K562 (cell line): ENCODE results near the gene ISG20. TPM values are rescaled to one million over a fixed set of nuclear protein-coding genes. Genes with fewer than 3 reads are reported as not detected.
A peak's percentile ranks its signal among the peaks of the same experiment; 100 is the strongest.

Experiments
- ARNT ChIP-seq, 2 experiments: fragments of 450-650 bp; IDR thresholded peaks; 2 replicates each; pipeline ENCODE4 v1.6.1; 2016; ENCODE audit warnings: mild to moderate bottlenecking in 1 of 2
- CREM ChIP-seq: IDR thresholded peaks from 2 replicates; pipeline ENCODE4 v1.6.1; 2014; ENCODE audit warnings: antibody characterized with exemption, low read depth
- E2F4 ChIP-seq: sonication (generic); formaldehyde crosslinking; IDR thresholded peaks from 2 replicates; pipeline ENCODE4 v1.8.0; 2022; ENCODE audit warnings: mild to moderate bottlenecking, low read depth, missing genetic modification reagents
- ESRRA ChIP-seq: fragments of 450-650 bp; IDR thresholded peaks from 2 replicates; pipeline ENCODE4 v1.6.1; 2014; ENCODE audit warnings: low read depth, mild to moderate bottlenecking, moderate library complexity, borderline replicate concordance
- FOXA3 ChIP-seq, 2 experiments: fragments of 450-650 bp in 1 of 2; sonication (generic) in 1 of 2; formaldehyde crosslinking; IDR thresholded peaks in 1 of 2; conservative IDR thresholded peaks in 1 of 2; 2 replicates each; pipeline versions ENCODE4 v1.4.0 to v1.8.0; 2020 to 2022; ENCODE audit warnings: mild to moderate bottlenecking in 2 of 2, missing genetic modification reagents in 1 of 2
- HDAC6 ChIP-seq: IDR thresholded peaks from 2 replicates; pipeline ENCODE4 v1.6.1; 2012; ENCODE audit warnings: low read depth, mild to moderate bottlenecking, control low read depth, inconsistent platforms, low read length, moderate library complexity
- MAX ChIP-seq: sonication (generic); formaldehyde crosslinking; IDR thresholded peaks from 2 replicates; pipeline ENCODE4 v1.9.0; 2022; ENCODE audit warnings: mild to moderate bottlenecking, missing genetic modification reagents
- MCM7 ChIP-seq, 2 experiments: fragments of 450-650 bp; IDR thresholded peaks; 2 replicates each; pipeline ENCODE4 v1.6.1; 2016 to 2018
- MTA3 ChIP-seq: fragments of 450-650 bp; formaldehyde crosslinking; IDR thresholded peaks from 2 replicates; pipeline ENCODE4 v1.6.1; 2017; ENCODE audit warnings: mild to moderate bottlenecking, borderline replicate concordance
- PML ChIP-seq: IDR thresholded peaks from 2 replicates; pipeline ENCODE4 v1.6.1; 2012; ENCODE audit warnings: low read length, inconsistent platforms
- RBM22 ChIP-seq: fragments of 200-400 bp; formaldehyde crosslinking; IDR thresholded peaks from 2 replicates; pipeline ENCODE4 v1.6.1; 2018; ENCODE audit warnings: low read length, low read depth; ENCODE audit not compliant: poor library complexity, severe bottlenecking
- SPI1 ChIP-seq: IDR thresholded peaks from 2 replicates; pipeline ENCODE4 v1.6.1; 2011; ENCODE audit warnings: low read depth, low read length, control low read depth, borderline replicate concordance
- TBL1XR1 ChIP-seq, 2 experiments: IDR thresholded peaks; 2 replicates each; pipeline ENCODE4 v1.6.1; 2012; ENCODE audit warnings: improper control_type of control experiment in 2 of 2, low read length in 2 of 2, mild to moderate bottlenecking in 1 of 2
- TCF3 ChIP-seq: sonication (generic); formaldehyde crosslinking; IDR thresholded peaks from 2 replicates; pipeline ENCODE4 v1.4.0; 2020; ENCODE audit warnings: mild to moderate bottlenecking, missing genetic modification reagents
- TFAP4 ChIP-seq: sonication (generic); formaldehyde crosslinking; IDR thresholded peaks from 2 replicates; pipeline ENCODE4 v1.8.0; 2022; ENCODE audit warnings: missing genetic modification reagents, mild to moderate bottlenecking, moderate library complexity, borderline replicate concordance
- THRA ChIP-seq: fragments of 450-650 bp; IDR thresholded peaks from 2 replicates; pipeline ENCODE4 v1.6.1; 2017; ENCODE audit warnings: mild to moderate bottlenecking, moderate library complexity
- ZBED1 ChIP-seq: IDR thresholded peaks from 2 replicates; pipeline ENCODE4 v1.6.1; 2014
- ZNF354B ChIP-seq: fragments of 250-450 bp; sonication (Bioruptor Pico); IDR thresholded peaks from 2 replicates; pipeline ENCODE4 v1.4.0; 2020
- ZNF609 ChIP-seq: sonication (generic); formaldehyde crosslinking; IDR thresholded peaks from 2 replicates; pipeline ENCODE4 v1.8.1; 2023; ENCODE audit warnings: missing genetic modification reagents, mild to moderate bottlenecking, borderline replicate concordance
- polyA plus RNA-seq, 8 experiments: library from polyadenylated mRNA; depleted of rRNA in 4 of 8; stranded (reverse) in 5 of 8; unstranded in 3 of 8; fragments of >200 nt; fragmentation: Nextera tagmentation in 2 of 8; fragmentation: Illumina TruSeq in 1 of 8; extraction: Ambion mirVana in 2 of 8; extraction: Trizol in 1 of 8; gene quantifications; 2 replicates each; pipeline versions ENCODE4 v1.2.1 to v1.2.3, GENCODE V29; 2011 to 2014; ENCODE audit warnings: inconsistent platforms in 1 of 8, missing spikeins in 1 of 8
- total RNA-seq, 7 experiments: library from RNA; depleted of rRNA in 6 of 7; stranded (reverse); fragments of >200 nt in 6 of 7; fragmentation: Illumina TruSeq in 2 of 7; extraction: Trizol in 2 of 7; gene quantifications; 2 replicates each; pipeline versions ENCODE4 v1.2.1 to v1.2.3, GENCODE V29; 2011 to 2021; ENCODE audit warnings: low replicate concordance in 1 of 7

The ISG20 gene
- total and polyA plus RNA-seq, 9 of the 15 experiments (the other 6 are each of a cell fraction or from before 2014, with no cell fraction given) = 0.06 to 2.1 (median 1.00) TPM

GRCh38 chr15:88638626-88639372, at the start of gene ISG20 (continued):
- TF ChIP-seq ZNF609 = no peak
- TF ChIP-seq MCM7 (IDR thresholded peaks at IDR 0.05) = no peak
- TF ChIP-seq ESRRA = peak; percentile 37; the same call in 1 of the 2 replicates
- TF ChIP-seq TFAP4 (CRISPR knock-in tag) = peak; percentile 99
- TF ChIP-seq SPI1 = peak; percentile 26; the same call in 1 of the 2 replicates
- TF ChIP-seq MAX (CRISPR knock-in tag) = peak; percentile 99
- 0 out of 2 replicates have a peak, but pooled peaks have one; percentile 72 for TF ChIP-seq ZBED1
- 0 out of 2 replicates have a peak, but pooled peaks have one; percentile 62 for TF ChIP-seq E2F4 (CRISPR knock-in tag)
- TF ChIP-seq PML = peak; percentile 66; the same call in 1 of the 2 replicates
- TF ChIP-seq TBL1XR1 (IDR thresholded peaks at IDR 0.05; ENCODE audit: low read length in 2 of 2) = peak in 1 of 2 experiments; percentile 40; a peak in 1 of 4 replicates
- peak in 1 of 2 experiments; percentile 86; a peak in 3 of 4 replicates for TF ChIP-seq FOXA3 (CRISPR knock-in tag; conservative IDR thresholded peaks at IDR 0.05 in 1 of 2, IDR thresholded peaks at IDR 0.05 in 1 of 2)
- TF ChIP-seq ARNT (IDR thresholded peaks at IDR 0.05) = 0 out of 4 replicates have a peak, but pooled peaks of 1 of the 2 experiments have one; percentile 54
- TF ChIP-seq MTA3 = peak; percentile 86
- TF ChIP-seq RBM22 = no peak
- peak; percentile 93 for TF ChIP-seq CREM
- TF ChIP-seq TCF3 (CRISPR knock-in tag) = peak; percentile 89
- TF ChIP-seq ZNF354B (CRISPR knock-in tag) = no peak
- no peak; the same call in 1 of the 2 replicates for TF ChIP-seq THRA
- no peak for TF ChIP-seq HDAC6
